Esophagus muscularis mucosa (tissue), 4 donors: ENCODE measurements around the gene ZC3H12C. TPM values are rescaled to one million over a fixed set of nuclear protein-coding genes. Genes with fewer than 3 reads are reported as not detected.
"Not testable (repeated sequence)": the region's sequence is repeated elsewhere in the genome, so short reads cannot be mapped to it uniquely, and the experiment has no call there.

Experiments used
- DNase-seq: peaks from one replicate; pipeline ENCODE4 v3.0.0-alpha.2; 2017; ENCODE audit errors: extremely low spot score
- H3K27ac ChIP-seq, 4 donors: fragments of 200-600 bp; sonication (generic); replicated peaks in 1 of 4; 1 replicate in 3 of 4; 2 replicates in 1 of 4; pipeline ENCODE4 v1.5.1; 2016 to 2019; ENCODE audit warnings: mild to moderate bottlenecking in 1 of 4
- H3K27me3 ChIP-seq, 4 donors: fragments of 200-600 bp; sonication (generic); one replicate each; pipeline versions ENCODE4 v1.5.1 to v1.6.0; 2016 to 2019
- H3K36me3 ChIP-seq, 4 donors: fragments of 200-600 bp; sonication (generic); one replicate each; pipeline ENCODE4 v1.5.1; 2016 to 2019
- H3K4me1 ChIP-seq, 4 donors: fragments of 200-600 bp; sonication (generic); one replicate each; pipeline ENCODE4 v1.5.1; 2016 to 2019
- H3K4me3 ChIP-seq, 4 donors: fragments of 200-600 bp; sonication (generic); 1 replicate in 2 of 4; 2 replicates in 2 of 4; pipeline ENCODE4 v1.5.1; 2016 to 2019; ENCODE audit warnings: mild to moderate bottlenecking in 4 of 4, moderate library complexity in 1 of 4
- H3K9me3 ChIP-seq, 4 donors: fragments of 200-600 bp; sonication (generic); 1 replicate in 3 of 4; 2 replicates in 1 of 4; pipeline ENCODE4 v1.5.1; 2016 to 2019
- EP300 ChIP-seq: sonication (generic); formaldehyde crosslinking; IDR thresholded peaks from one replicate; pipeline ENCODE4 v1.6.1; 2017; ENCODE audit warnings: antibody characterized with exemption
- POLR2A ChIP-seq: fragments of 450-650 bp; IDR thresholded peaks from one replicate; pipeline ENCODE4 v1.6.1; 2017; ENCODE audit warnings: antibody characterized with exemption, moderate library complexity, mild to moderate bottlenecking, low read depth
- POLR2AphosphoS5 ChIP-seq, 2 donors: sonication (generic); formaldehyde crosslinking; IDR thresholded peaks; one replicate each; pipeline ENCODE4 v1.6.1; 2017; ENCODE audit warnings: antibody characterized with exemption in 2 of 2
- WGBS: methylation state at CpG from one replicate; pipeline ENCODE4 v1.1.5; 2018; 5-methylcytosine and 5-hydroxymethylcytosine counted together
- intact Hi-C: fragments of 100-400 bp; cut with DNase I; formaldehyde crosslinking; loops from one replicate; pipeline ENCODE4 v1.15.1; 2023
- total RNA-seq, 4 donors: library from RNA; depleted of rRNA; stranded (reverse); fragments of >200 nt; gene quantifications; one replicate each; pipeline versions ENCODE4 v1.1.0 to v1.2.1, GENCODE V29; 2016
- TF ChIP-seq, protein P1 (sequence below), 3 experiments: fragments of 200-600 bp in 2 of 3; fragments of 450-650 bp in 1 of 3; sonication (generic) in 2 of 3; IDR thresholded peaks; one replicate each; pipeline ENCODE4 v1.5.1; 2017 to 2019; ENCODE audit warnings: antibody characterized with exemption in 3 of 3, mild to moderate bottlenecking in 2 of 3, moderate library complexity in 1 of 3

Gene ZC3H12C
- total RNA-seq, 4 donors from 2014 or later = 21.9 to 33.6 (median 24.4) TPM

DNA sequence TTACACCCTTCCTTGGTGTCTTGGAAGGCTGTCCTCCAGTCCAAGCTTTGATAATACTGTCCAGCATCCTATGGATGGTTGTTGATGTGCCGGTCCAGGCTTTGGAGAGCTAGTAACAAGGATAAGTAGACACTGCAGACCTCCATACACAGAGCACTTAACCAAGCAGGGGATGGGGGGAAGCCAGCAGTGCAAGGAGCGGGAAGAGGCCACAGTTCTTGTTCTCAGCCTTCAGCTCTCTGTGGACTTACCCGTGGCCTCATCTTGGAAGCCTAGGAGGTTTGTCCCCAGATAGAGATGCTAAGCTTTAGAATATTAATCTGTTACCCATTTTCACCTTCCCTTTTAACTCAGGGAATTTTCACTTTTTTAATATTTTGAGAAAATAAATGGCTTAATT lies 30.9 kb upstream of the ZC3H12C start:
- no peaks in the 10 kb centered on the region for H3K36me3 ChIP-seq
- 91% methylated on average over 3 of the region's 3 CpGs for WGBS
- no peaks in the 10 kb centered on the region for H3K27me3 ChIP-seq
- H3K27ac ChIP-seq = no peak overlapping the region
- H3K4me3 ChIP-seq = no peak overlapping the region
- H3K4me1 ChIP-seq = peaks cover 0 to 7% (median 0%) of the 10 kb centered on the region in 4 donors
- no peak for DNase-seq
- TF ChIP-seq, protein P1, sequence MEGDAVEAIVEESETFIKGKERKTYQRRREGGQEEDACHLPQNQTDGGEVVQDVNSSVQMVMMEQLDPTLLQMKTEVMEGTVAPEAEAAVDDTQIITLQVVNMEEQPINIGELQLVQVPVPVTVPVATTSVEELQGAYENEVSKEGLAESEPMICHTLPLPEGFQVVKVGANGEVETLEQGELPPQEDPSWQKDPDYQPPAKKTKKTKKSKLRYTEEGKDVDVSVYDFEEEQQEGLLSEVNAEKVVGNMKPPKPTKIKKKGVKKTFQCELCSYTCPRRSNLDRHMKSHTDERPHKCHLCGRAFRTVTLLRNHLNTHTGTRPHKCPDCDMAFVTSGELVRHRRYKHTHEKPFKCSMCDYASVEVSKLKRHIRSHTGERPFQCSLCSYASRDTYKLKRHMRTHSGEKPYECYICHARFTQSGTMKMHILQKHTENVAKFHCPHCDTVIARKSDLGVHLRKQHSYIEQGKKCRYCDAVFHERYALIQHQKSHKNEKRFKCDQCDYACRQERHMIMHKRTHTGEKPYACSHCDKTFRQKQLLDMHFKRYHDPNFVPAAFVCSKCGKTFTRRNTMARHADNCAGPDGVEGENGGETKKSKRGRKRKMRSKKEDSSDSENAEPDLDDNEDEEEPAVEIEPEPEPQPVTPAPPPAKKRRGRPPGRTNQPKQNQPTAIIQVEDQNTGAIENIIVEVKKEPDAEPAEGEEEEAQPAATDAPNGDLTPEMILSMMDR (IDR thresholded peaks at IDR 0.05) = no peak
- TF ChIP-seq EP300 (no peak), POLR2A (no peak), POLR2AphosphoS5 (IDR thresholded peaks at IDR 0.05) (no peak)
- intact Hi-C loops = no loop called here
- H3K9me3 ChIP-seq = no peaks in the 10 kb centered on the region

DNA sequence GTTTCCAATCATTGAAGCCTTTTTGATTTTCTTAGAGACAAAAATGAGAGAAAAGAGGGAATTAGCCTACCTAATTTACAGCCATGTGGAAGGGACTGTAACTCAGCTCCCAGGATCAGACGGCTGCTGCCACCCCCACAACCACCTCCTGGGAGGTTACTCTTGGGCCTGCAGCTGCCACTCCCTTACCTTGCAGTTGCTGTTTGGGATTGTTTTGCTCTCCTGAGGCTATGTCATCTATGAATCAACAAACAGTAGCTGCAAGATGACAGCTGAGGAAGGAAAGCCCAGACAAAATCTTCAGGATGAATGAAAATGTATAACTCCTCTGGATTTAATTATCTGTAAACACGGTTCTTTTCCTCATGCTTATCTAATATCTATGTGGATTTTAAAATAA lies 28.0 kb upstream of the ZC3H12C start:
- Histone ChIP-seq H3K27ac (no peak overlapping the region), H3K36me3 (no peaks in the 10 kb centered on the region), H3K4me1 (peaks cover 0 to 17% (median 10%) of the 10 kb centered on the region in 4 donors), H3K9me3 (no peaks in the 10 kb centered on the region), H3K27me3 (no peaks in the 10 kb centered on the region), H3K4me3 (no peak overlapping the region)
- TF ChIP-seq POLR2A (no peak), EP300 (no peak), POLR2AphosphoS5 (IDR thresholded peaks at IDR 0.05) (no peak)
- TF ChIP-seq, protein P1 (IDR thresholded peaks at IDR 0.05) = no peak
- no peak for DNase-seq
- intact Hi-C loops = no loop called here
- 94% methylated on average over 2 of the region's 2 CpGs for WGBS

DNA sequence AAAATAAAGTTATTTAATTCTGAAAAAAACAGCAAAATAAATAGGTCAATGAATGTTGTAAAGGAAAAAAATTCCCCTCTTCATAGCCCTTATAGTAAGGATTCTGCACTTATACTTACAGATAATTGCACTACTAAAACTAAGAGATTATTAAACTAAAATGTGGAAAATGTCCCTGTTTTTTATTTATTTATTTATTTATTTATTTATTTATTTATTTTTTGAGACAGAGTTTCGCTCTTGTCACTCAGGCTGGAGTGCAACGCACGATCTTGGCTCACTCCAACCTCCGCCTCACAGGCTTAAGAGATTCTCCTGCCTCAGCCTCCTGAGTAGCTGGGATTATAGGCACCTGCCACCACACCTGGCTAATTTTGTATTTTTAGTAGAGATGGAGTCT lies 25.2 kb upstream of the ZC3H12C start:
- intact Hi-C loops, DNase-seq, H3K27ac ChIP-seq: not testable (repeated sequence)

DNA sequence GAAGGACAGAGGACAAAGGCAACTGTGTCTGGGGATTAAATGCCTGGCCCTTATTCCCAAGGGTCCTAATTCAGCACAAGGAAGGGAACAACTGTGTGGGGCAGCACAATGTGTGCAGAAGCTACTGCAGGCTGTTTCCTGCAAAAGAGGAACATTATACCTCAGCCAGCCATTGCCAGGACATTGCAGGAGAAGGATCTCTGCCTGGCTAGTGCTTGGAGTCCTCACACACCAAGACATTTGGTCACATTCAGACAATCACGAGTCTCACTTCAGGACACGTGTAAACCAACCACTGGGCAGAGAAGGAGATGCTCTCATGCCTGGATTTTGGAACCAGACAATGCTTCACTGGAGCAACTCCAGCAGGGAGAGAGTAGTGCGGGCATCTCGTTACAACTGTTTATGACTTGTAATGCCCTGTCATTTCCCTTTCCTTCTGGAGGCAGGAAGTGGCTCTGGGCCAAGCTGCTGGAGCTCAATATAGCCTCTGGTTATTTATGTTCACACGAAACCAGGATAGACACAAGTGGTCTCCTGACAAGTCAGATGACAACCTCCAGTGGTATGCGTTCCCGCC lies 23.9 kb upstream of the ZC3H12C start:
- TF ChIP-seq, protein P1 (IDR thresholded peaks at IDR 0.05) = no peak
- peak; percentile 28 to 60 for TF ChIP-seq POLR2AphosphoS5 (IDR thresholded peaks at IDR 0.05)
- no peak for TF ChIP-seq EP300
- no peak for TF ChIP-seq POLR2A
- intact Hi-C loops = no loop called here
- Histone ChIP-seq H3K27ac (peak overlapping the region; percentile 0 to 57 (median 16)), H3K4me3 (no peak overlapping the region), H3K9me3 (no peaks in the 10 kb centered on the region), H3K4me1 (peaks cover 0 to 17% (median 10%) of the 10 kb centered on the region in 4 donors), H3K27me3 (no peaks in the 10 kb centered on the region), H3K36me3 (no peaks in the 10 kb centered on the region)
- 32% methylated on average over 7 of the region's 7 CpGs for WGBS
- DNase-seq = no peak

More for the DNA sequence above, 25.2 kb upstream of the ZC3H12C start:
- H3K4me1 ChIP-seq = peaks cover 0 to 17% (median 10%) of the 10 kb centered on the region in 4 donors
- 99% methylated on average over 4 of the region's 4 CpGs for WGBS
- not testable (repeated sequence) for H3K4me3 ChIP-seq, H3K9me3 ChIP-seq, H3K36me3 ChIP-seq, H3K27me3 ChIP-seq

DNA sequence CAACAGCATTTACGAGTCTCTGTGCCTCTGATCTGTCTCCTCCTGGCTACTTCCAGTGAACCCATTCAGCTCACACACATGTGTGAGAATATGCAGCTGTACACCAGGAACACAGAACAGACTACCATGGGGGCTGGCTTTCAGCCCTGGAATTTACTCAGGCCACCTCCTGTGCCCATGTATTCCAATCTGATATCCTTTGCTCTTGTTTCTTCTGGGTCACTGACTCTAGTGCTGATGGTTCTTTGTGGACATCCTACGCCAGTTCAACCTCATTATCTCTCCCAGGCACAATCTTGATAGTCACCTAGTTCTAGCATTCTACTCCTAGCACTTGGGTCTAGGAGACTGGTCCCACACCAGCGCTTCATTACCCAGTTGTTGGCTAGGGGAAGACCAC lies 23.0 kb upstream of the ZC3H12C start:
- intact Hi-C loops = no loop called here
- H3K9me3 ChIP-seq = no peaks in the 10 kb centered on the region
- no peak for TF ChIP-seq POLR2A
- TF ChIP-seq, protein P1 (IDR thresholded peaks at IDR 0.05) = no peak
- TF ChIP-seq POLR2AphosphoS5 (IDR thresholded peaks at IDR 0.05) = no peak
- TF ChIP-seq EP300 = no peak
- no peak overlapping the region for H3K4me3 ChIP-seq
- DNase-seq = no peak
- WGBS = 90% methylated on average over 3 of the region's 3 CpGs
- H3K4me1 ChIP-seq = peaks cover 0 to 17% (median 10%) of the 10 kb centered on the region in 4 donors
- H3K27ac ChIP-seq = peak overlapping the region in 1 of 4 donors; percentile 57
- no peaks in the 10 kb centered on the region for H3K36me3 ChIP-seq
- H3K27me3 ChIP-seq = no peaks in the 10 kb centered on the region
